ENCODE results near the gene NCAM1. TPM values are rescaled to one million over a fixed set of nuclear protein-coding genes. Genes with fewer than 3 reads are reported as not detected.

Gene NCAM1
- total RNA-seq, 1 experiment from 2014 or later, result 5.9 TPM

- Mint-ChIP-seq H3K27ac (0 out of 2 replicates have a peak overlapping the region, but pooled peaks have one; percentile 4), H3K36me3 (peaks cover 11% of the 10 kb centered on the region), H3K4me3 (peak overlapping the region; percentile 54), H3K9me3 (peaks cover 8% of the 10 kb centered on the region), H3K27me3 (ENCODE audit: low read depth) (peaks cover 11% of the 10 kb centered on the region), H3K4me1 (peaks cover 24% of the 10 kb centered on the region)
- TF ChIP-seq GTF2I (CRISPR knock-in tag; conservative IDR thresholded peaks at IDR 0.05), result 0 out of 2 replicates have a peak, but pooled peaks have one; percentile 18
- TF ChIP-seq, protein P1, sequence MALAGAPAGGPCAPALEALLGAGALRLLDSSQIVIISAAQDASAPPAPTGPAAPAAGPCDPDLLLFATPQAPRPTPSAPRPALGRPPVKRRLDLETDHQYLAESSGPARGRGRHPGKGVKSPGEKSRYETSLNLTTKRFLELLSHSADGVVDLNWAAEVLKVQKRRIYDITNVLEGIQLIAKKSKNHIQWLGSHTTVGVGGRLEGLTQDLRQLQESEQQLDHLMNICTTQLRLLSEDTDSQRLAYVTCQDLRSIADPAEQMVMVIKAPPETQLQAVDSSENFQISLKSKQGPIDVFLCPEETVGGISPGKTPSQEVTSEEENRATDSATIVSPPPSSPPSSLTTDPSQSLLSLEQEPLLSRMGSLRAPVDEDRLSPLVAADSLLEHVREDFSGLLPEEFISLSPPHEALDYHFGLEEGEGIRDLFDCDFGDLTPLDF (CRISPR knock-in tag; IDR thresholded peaks at IDR 0.05), result no peak
- no peak for TF ChIP-seq RELA (CRISPR knock-in tag; IDR thresholded peaks at IDR 0.05; ENCODE audit: borderline replicate concordance)
- no peak for TF ChIP-seq FOXP4 (CRISPR knock-in tag; IDR thresholded peaks at IDR 0.05)
- TF ChIP-seq ZNF317 (CRISPR knock-in tag; IDR thresholded peaks at IDR 0.05; ENCODE audit: borderline replicate concordance, low read depth), result no peak
- no peak for DNase-seq (ENCODE audit: low spot score)
- POLR2A ChIA-PET, result interaction anchor here (1.1 kb wide), 1 partner anchor 161 kb away, joined by 3 read pairs; the partner anchor contains the start of gene DRD2
- CTCF ChIA-PET, result interaction anchor here (0.6 to 2.4 kb wide), 7 partner anchors 24 to 416 kb away, joined by 3 to 11 read pairs (median 3); partner anchors contain the start of gene ANKK1
- no peak for ATAC-seq
Measured at GRCh38 chr11:113314065-113314388, 352.8 kb downstream of the NCAM1 start.

DNA sequence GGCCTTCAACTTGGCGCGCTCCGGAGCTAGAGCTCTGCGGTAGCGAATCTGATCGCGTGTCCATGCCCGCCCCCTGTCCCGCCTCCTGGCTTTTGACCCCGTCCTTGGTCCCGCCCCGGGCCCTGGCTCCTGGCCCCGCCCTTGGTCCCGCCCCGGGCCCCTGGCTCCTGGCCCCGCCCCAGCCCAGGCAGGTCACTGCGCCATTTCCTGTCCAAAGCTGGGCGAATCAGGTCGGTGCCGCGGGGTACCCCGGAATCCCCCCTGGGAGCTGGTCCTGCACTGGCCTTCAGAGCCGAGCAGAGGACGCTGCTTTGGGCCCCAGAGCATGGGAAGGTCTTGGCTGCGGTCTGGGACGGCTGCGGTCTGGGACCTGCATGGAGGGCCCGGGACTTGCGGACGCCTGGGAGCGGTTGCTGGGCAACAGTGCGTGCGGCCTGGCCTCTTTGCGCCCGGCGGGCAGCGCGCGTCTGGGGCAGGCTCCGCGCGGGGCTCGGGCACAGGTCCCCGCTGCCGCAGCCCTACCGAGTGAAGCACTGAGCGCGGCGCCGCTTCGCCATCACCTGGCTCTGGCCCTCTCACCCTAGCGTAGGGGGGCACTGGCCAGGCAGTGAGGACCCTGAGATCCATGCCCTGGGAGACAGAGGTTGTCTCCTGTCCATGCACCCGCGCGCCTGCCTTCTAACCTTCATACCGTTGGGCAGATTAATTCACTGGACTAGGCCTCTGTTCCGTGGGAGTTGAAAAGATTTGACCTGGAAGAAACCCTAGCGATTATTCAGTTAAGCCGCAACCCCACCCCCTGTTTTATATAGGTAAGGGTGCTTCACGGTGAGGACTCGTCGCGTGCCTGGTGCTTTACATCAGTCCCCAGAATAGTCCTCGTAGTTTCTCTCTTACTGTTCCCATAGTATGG is 353.4 kb downstream of the NCAM1 start, which contains the start of gene TTC12:
TSS of gene TTC12 (plus strand) at position 195 of the 913 bp plus-strand sequence. CDS start 1,675 bp downstream, outside the sequence.
- DNase-seq (ENCODE audit: low spot score) (peak; percentile 97), ATAC-seq (peak; percentile 97)
- H3K4me3 Mint-ChIP-seq, result peak within 1 kb of the TSS; percentile 77
- peak within 1 kb of the TSS; percentile 67; the same call in 1 of the 2 replicates for H3K27ac Mint-ChIP-seq
- ChIA-PET CTCF (interaction anchor here (0.6 to 2.4 kb wide), 7 partner anchors 25 to 416 kb away, joined by 3 to 11 read pairs (median 3); partner anchors contain the start of gene ANKK1), POLR2A (interaction anchor here (1.1 kb wide), 1 partner anchor 160 kb away, joined by 3 read pairs; the partner anchor contains the start of gene DRD2)
- H3K4me1 Mint-ChIP-seq, result peaks cover 24% of the 10 kb centered on the region
- peaks cover 11% of the 10 kb centered on the region for H3K27me3 Mint-ChIP-seq (ENCODE audit: low read depth)
- peaks cover 12% of the 10 kb centered on the region for H3K9me3 Mint-ChIP-seq
- H3K36me3 Mint-ChIP-seq, result peaks cover 16% of the 10 kb centered on the region
- TF ChIP-seq, protein P2, sequence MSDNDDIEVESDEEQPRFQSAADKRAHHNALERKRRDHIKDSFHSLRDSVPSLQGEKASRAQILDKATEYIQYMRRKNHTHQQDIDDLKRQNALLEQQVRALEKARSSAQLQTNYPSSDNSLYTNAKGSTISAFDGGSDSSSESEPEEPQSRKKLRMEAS (CRISPR knock-in tag; IDR thresholded peaks at IDR 0.05), result peak; percentile 79
- TF ChIP-seq TP53 (CRISPR knock-in tag; IDR thresholded peaks at IDR 0.05), result no peak
- no peak for TF ChIP-seq ZBTB43 (CRISPR knock-in tag; IDR thresholded peaks at IDR 0.05)
- TF ChIP-seq, protein P1 (CRISPR knock-in tag; IDR thresholded peaks at IDR 0.05), result no peak
- TF ChIP-seq ELF4 (CRISPR knock-in tag; IDR thresholded peaks at IDR 0.05; ENCODE audit: low read depth), result no peak
- TF ChIP-seq ESRRA (CRISPR knock-in tag; IDR thresholded peaks at IDR 0.05; ENCODE audit: borderline replicate concordance), result no peak
- peak; percentile 22; the same call in 1 of the 2 replicates for TF ChIP-seq KAT7 (CRISPR knock-in tag; IDR thresholded peaks at IDR 0.05; ENCODE audit: borderline replicate concordance)
- TF ChIP-seq, protein P3, sequence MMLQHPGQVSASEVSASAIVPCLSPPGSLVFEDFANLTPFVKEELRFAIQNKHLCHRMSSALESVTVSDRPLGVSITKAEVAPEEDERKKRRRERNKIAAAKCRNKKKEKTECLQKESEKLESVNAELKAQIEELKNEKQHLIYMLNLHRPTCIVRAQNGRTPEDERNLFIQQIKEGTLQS (CRISPR knock-in tag; conservative IDR thresholded peaks at IDR 0.05), result no peak
- TF ChIP-seq TEAD1 (CRISPR knock-in tag; IDR thresholded peaks at IDR 0.05), result peak; percentile 82; the same call in 1 of the 2 replicates
- no peak for TF ChIP-seq ZNF263 (CRISPR knock-in tag; IDR thresholded peaks at IDR 0.05; ENCODE audit: low read depth)
- TF ChIP-seq RELA (CRISPR knock-in tag; IDR thresholded peaks at IDR 0.05; ENCODE audit: borderline replicate concordance), result peak; percentile 83; the same call in 1 of the 2 replicates
- TF ChIP-seq, protein P4, sequence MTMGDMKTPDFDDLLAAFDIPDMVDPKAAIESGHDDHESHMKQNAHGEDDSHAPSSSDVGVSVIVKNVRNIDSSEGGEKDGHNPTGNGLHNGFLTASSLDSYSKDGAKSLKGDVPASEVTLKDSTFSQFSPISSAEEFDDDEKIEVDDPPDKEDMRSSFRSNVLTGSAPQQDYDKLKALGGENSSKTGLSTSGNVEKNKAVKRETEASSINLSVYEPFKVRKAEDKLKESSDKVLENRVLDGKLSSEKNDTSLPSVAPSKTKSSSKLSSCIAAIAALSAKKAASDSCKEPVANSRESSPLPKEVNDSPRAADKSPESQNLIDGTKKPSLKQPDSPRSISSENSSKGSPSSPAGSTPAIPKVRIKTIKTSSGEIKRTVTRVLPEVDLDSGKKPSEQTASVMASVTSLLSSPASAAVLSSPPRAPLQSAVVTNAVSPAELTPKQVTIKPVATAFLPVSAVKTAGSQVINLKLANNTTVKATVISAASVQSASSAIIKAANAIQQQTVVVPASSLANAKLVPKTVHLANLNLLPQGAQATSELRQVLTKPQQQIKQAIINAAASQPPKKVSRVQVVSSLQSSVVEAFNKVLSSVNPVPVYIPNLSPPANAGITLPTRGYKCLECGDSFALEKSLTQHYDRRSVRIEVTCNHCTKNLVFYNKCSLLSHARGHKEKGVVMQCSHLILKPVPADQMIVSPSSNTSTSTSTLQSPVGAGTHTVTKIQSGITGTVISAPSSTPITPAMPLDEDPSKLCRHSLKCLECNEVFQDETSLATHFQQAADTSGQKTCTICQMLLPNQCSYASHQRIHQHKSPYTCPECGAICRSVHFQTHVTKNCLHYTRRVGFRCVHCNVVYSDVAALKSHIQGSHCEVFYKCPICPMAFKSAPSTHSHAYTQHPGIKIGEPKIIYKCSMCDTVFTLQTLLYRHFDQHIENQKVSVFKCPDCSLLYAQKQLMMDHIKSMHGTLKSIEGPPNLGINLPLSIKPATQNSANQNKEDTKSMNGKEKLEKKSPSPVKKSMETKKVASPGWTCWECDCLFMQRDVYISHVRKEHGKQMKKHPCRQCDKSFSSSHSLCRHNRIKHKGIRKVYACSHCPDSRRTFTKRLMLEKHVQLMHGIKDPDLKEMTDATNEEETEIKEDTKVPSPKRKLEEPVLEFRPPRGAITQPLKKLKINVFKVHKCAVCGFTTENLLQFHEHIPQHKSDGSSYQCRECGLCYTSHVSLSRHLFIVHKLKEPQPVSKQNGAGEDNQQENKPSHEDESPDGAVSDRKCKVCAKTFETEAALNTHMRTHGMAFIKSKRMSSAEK (CRISPR knock-in tag; IDR thresholded peaks at IDR 0.05; ENCODE audit: borderline replicate concordance), result no peak
- no peak for TF ChIP-seq ZNF396 (CRISPR knock-in tag; IDR thresholded peaks at IDR 0.05; ENCODE audit: borderline replicate concordance)
- TF ChIP-seq RORB (CRISPR knock-in tag; IDR thresholded peaks at IDR 0.05), result no peak
- TF ChIP-seq, protein P5, sequence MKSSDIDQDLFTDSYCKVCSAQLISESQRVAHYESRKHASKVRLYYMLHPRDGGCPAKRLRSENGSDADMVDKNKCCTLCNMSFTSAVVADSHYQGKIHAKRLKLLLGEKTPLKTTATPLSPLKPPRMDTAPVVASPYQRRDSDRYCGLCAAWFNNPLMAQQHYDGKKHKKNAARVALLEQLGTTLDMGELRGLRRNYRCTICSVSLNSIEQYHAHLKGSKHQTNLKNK (CRISPR knock-in tag; IDR thresholded peaks at IDR 0.05), result no peak
- TF ChIP-seq, protein P6, sequence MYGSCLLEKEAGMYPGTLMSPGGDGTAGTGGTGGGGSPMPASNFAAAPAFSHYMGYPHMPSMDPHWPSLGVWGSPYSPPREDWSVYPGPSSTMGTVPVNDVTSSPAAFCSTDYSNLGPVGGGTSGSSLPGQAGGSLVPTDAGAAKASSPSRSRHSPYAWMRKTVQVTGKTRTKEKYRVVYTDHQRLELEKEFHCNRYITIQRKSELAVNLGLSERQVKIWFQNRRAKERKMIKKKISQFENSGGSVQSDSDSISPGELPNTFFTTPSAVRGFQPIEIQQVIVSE (CRISPR knock-in tag; IDR thresholded peaks at IDR 0.05; ENCODE audit: borderline replicate concordance), result no peak
